ENCODE results near the gene FCHSD2. TPM values are rescaled to one million over a fixed set of nuclear protein-coding genes. Genes with fewer than 3 reads are reported as not detected.

Gene FCHSD2
- total and polyA plus RNA-seq, 9 donors, result 18.6 to 68.5 (median 53.8) TPM

- no peaks in the 10 kb centered on the region for H3K36me3 ChIP-seq
- intact Hi-C loops (cut with DNase I), result loop anchor here in 1 of 4 donors (10.0 kb wide), 1 partner anchor 448 kb away; no protein-coding TSS in a partner anchor
- H3K4me1 ChIP-seq (ENCODE audit: insufficient read depth), result peaks cover 32% of the 10 kb centered on the region
- peak in 1 of 5 donors; percentile 17 for DNase-seq
- no peak for TF ChIP-seq CTCF (IDR thresholded peaks at IDR 0.05)
- TF ChIP-seq POLR2A (IDR thresholded peaks at IDR 0.05), result no peak
- TF ChIP-seq EP300 (IDR thresholded peaks at IDR 0.05), result no peak
- H3K27ac ChIP-seq, result no peak overlapping the region
- H3K27me3 ChIP-seq, result no peaks in the 10 kb centered on the region
- H3K4me3 ChIP-seq, result no peak overlapping the region
- WGBS, 3 donors, result 63 to 71% (median 69%) methylated on average over 4 of the region's 4 CpGs
- H3K9me3 ChIP-seq, result no peaks in the 10 kb centered on the region
Observed at GRCh38 chr11:73172992-73173656, 31.0 kb upstream of the FCHSD2 start.

- H3K4me1 ChIP-seq (ENCODE audit: insufficient read depth), result peaks cover 28% of the 10 kb centered on the region
- no peak for TF ChIP-seq CTCF (IDR thresholded peaks at IDR 0.05)
- no peak for TF ChIP-seq EP300 (IDR thresholded peaks at IDR 0.05)
- no peak for TF ChIP-seq POLR2A (IDR thresholded peaks at IDR 0.05)
- no peak overlapping the region for H3K27ac ChIP-seq
- no peak overlapping the region for H3K4me3 ChIP-seq
- no peaks in the 10 kb centered on the region for H3K9me3 ChIP-seq
- 82 to 85% (median 83%) methylated on average over 8 of the region's 8 CpGs for WGBS, 3 donors
- intact Hi-C loops (cut with DNase I), result loop anchor here in 1 of 4 donors (10.0 kb wide), 1 partner anchor 447 kb away; no protein-coding TSS in a partner anchor
- DNase-seq, result peak in 1 of 5 donors; percentile 9
- H3K36me3 ChIP-seq, result no peaks in the 10 kb centered on the region
- no peaks in the 10 kb centered on the region for H3K27me3 ChIP-seq
Observed at GRCh38 chr11:73171436-73172161, 29.5 kb upstream of the FCHSD2 start.

- Histone ChIP-seq H3K36me3 (no peaks in the 10 kb centered on the region), H3K9me3 (no peaks in the 10 kb centered on the region), H3K4me1 (ENCODE audit: insufficient read depth) (peaks cover 18% of the 10 kb centered on the region), H3K4me3 (no peak overlapping the region), H3K27me3 (no peaks in the 10 kb centered on the region), H3K27ac (no peak overlapping the region)
- DNase-seq, result peak in 1 of 5 donors; percentile 15
- WGBS, 3 donors, result 91 to 97% (median 94%) methylated on average over 2 of the region's 2 CpGs
- no peak for TF ChIP-seq CTCF (IDR thresholded peaks at IDR 0.05)
- no peak for TF ChIP-seq EP300 (IDR thresholded peaks at IDR 0.05)
- no peak for TF ChIP-seq POLR2A (IDR thresholded peaks at IDR 0.05)
- intact Hi-C loops (cut with DNase I), result loop anchor here in 1 of 4 donors (10.0 kb wide), 1 partner anchor 445 kb away; no protein-coding TSS in a partner anchor
Observed at GRCh38 chr11:73170140-73170539, 28.0 kb upstream of the FCHSD2 start.

- no peak overlapping the region for H3K27ac ChIP-seq
- intact Hi-C loops (cut with DNase I), result loop anchor here in 1 of 4 donors (10.0 kb wide), 1 partner anchor 444 kb away; no protein-coding TSS in a partner anchor
- H3K9me3 ChIP-seq, result no peaks in the 10 kb centered on the region
- H3K27me3 ChIP-seq, result no peaks in the 10 kb centered on the region
- H3K4me1 ChIP-seq (ENCODE audit: insufficient read depth), result peaks cover 14% of the 10 kb centered on the region
- whole genome bisulfite sequencing, 3 donors, result 90 to 92% (median 92%) methylated on average over 11 of the region's 11 CpGs
- TF ChIP-seq EP300 (IDR thresholded peaks at IDR 0.05) (no peak), CTCF (IDR thresholded peaks at IDR 0.05) (no peak)
- peak in 1 of 5 donors; percentile 27 for DNase-seq
- H3K4me3 ChIP-seq, result no peak overlapping the region
- no peaks in the 10 kb centered on the region for H3K36me3 ChIP-seq
Observed at GRCh38 chr11:73168925-73169579, 26.9 kb upstream of the FCHSD2 start.
